ENCODE results near the gene MBTPS1.

GRCh38 chr16:84063980-84064379 is 52.8 kb downstream of the MBTPS1 start:
- no peak for TF ChIP-seq CTCF (IDR thresholded peaks at IDR 0.05)
- TF ChIP-seq POLR2A (IDR thresholded peaks at IDR 0.05): no peak

Data from ovary (tissue), 3 donors.